HG03066 (cell line): Measurements from ENCODE around the gene PGAP3.

Experiments
- ATAC-seq: cut with Tn5 transposase; IDR thresholded peaks from one replicate; pipeline ENCODE4 v1.9.1; 2021; ENCODE audit warnings: low read depth; ENCODE audit not compliant: unreplicated experiment

PGAP3 gene

DNA sequence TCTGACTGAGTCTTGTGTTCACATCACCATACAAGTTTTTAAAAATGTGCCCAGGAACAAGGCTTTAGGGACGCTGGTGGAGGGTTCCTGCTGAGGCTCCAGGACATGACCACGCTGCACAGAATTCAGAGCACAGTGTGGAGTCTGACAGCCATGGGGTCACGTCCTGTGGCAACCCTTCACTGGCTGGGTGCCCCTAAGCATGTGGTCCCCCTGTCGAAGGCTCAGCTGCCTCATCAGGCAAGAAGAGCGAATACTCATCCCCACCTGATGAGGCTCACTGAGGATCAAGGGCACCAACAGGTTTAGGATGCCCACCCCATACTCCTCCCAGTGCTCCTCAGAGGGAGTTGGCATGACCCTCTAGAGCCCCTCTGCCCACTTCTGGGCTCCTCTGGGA, 13.7 kb downstream of the PGAP3 start:
- no peak for ATAC-seq

DNA sequence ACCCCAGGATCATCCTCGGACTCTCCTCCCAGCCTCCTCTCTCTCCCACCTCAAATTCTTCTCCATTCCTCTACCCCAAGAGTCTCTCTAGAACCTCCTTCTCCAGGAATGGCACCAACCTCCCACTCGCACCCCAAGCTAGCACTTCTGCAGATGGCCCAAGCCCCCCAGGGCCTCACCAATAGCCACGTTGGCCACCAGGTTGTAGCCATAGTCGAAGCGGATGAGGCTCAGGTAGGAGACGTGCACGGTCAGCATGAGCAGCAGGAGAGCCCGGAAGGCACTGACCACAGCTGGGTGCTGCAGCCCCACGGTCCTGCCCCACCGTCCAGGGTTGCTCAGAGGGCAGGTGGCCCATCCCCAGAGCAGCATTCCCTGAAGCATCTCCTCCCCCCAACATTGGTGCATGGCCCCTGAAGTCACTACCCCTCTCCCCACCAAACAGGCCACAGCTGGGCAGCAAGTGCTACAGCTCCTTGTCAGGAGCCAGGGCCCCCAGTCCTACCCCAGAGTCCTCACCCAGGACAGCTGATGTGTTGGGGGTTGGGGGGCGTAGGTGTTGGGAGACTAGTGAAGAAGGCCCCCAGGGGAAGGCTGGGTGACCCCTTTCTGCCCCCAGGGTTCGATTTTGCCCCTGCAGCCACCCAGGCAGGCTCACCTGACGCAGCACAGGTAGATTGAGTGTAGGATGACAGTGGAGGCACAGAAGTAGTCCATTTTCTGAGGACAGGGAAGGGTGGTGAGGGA, 14.3 kb downstream of the PGAP3 start:
- ATAC-seq = no peak

DNA sequence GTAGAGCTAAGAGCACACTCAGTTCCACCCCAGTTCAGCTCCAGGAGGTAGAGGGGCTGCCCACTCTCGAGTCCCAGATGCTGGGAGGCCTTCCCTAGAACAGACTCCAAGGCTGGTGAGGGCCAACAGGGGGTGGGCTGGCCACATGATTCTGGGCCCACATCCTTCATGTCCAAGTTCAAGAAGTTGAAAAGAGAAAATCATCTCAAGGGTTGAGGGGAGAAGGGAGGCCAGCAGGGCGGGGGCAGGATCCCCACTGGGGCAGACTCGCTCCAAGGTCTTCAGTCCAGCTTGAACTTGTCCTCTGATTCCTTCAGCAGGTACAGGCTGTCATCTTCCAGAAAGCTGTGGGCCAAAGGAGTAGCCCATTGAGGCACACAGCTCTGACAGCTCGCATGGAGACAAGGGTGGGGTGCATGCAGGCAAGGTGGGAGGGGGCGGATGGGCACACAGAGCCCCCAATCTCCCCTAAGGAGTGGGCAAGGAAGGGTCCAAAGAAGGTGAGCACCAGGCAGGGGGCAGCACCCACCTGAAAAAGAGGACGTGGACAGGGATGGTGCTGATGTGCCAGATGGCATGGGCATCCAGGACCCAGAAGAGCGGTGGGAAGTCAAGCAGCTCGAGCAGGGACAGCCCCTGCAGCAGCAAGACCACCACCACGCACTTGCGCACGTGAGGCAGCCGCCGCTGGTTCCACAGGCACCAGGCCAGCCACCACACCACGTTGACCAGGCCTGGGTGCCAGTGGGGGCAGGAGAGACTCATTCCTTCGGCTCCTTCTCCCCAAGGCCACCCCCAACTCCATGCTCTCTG, 15.1 kb downstream of the PGAP3 start:
- ATAC-seq = no peak

DNA sequence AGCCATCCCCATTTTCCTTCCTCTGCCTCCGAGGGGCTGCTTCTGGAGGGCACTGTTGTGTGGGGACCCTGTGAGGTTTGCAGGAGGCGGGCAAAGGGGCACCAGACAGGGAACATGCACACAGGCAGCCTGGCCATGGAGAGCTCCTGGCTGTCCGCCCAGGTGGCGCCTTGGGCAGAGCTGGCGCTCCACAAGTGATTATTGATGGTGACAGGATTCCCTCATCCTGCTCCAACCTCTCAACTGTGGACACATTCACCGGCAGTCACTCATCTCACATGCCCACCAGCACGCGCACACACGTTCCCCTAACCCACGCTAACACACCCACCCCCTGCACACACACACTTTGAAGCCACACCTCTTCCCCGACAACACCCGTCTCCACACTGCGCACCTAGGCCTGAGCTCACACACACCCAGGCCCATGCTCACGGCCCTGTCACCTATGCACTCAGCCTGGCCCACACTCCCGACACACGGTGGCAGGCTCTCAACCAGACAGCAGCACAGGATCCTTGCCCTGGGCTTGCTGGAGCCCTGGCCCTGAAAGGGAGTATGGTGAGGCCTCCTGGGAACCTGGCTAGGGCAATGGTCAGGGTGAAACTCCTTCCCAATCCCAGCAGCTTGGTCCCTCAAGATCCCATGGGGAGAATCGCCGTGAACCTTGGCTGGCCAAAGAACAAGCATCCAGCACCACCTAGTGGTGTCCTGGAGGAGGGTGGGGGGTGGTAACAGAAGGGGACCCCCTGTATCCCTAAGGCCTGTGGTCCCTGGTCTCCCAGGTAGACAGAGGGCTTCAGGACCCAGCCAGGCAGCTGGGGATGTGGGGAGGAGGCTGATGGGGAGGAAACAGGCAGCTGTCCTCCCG, 16.0 kb downstream of the PGAP3 start:
- ATAC-seq = no peak

DNA sequence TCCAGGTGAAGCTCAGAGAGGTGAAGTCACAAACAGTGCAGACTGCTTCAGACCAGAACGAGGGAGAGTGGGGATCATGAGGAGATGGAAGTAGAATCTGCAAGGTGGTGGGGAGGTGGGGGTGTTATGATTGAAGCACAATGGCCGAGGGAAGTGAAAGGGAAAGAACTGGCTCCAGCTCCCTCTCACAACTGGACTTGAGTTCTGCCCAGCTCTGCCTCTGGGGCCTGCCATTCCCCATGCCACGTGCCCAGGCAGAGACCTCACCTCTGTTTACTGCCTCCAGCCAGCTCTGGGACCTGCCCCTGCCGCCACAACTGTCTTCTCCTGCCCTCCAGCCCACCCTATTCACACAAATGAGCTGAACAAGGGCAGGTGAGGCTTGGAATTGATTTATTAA, 17.1 kb downstream of the PGAP3 start:
- no peak for ATAC-seq

DNA sequence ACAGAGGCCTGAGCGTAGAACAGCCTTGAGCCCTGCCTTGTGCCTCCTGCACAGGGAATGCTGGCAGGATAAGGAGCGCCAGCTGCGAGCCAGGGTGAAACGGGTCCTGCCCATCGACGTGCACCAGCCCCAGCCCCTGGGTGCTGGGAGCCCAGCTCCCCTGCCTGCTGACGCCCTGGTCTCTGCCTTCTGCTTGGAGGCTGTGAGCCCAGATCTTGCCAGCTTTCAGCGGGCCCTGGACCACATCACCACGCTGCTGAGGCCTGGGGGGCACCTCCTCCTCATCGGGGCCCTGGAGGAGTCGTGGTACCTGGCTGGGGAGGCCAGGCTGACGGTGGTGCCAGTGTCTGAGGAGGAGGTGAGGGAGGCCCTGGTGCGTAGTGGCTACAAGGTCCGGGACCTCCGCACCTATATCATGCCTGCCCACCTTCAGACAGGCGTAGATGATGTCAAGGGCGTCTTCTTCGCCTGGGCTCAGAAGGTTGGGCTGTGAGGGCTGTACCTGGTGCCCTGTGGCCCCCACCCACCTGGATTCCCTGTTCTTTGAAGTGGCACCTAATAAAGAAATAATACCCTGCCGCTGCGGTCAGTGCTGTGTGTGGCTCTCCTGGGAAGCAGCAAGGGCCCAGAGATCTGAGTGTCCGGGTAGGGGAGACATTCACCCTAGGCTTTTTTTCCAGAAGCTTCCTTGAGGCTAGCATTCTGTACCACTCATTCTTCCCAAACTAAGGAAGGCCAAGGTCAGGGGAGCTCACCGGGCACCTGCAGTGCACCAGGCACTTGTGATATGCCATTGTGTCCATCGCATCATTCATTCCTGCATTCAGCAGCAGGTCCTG, 17.7 kb downstream of the PGAP3 start:
- no peak for ATAC-seq

DNA sequence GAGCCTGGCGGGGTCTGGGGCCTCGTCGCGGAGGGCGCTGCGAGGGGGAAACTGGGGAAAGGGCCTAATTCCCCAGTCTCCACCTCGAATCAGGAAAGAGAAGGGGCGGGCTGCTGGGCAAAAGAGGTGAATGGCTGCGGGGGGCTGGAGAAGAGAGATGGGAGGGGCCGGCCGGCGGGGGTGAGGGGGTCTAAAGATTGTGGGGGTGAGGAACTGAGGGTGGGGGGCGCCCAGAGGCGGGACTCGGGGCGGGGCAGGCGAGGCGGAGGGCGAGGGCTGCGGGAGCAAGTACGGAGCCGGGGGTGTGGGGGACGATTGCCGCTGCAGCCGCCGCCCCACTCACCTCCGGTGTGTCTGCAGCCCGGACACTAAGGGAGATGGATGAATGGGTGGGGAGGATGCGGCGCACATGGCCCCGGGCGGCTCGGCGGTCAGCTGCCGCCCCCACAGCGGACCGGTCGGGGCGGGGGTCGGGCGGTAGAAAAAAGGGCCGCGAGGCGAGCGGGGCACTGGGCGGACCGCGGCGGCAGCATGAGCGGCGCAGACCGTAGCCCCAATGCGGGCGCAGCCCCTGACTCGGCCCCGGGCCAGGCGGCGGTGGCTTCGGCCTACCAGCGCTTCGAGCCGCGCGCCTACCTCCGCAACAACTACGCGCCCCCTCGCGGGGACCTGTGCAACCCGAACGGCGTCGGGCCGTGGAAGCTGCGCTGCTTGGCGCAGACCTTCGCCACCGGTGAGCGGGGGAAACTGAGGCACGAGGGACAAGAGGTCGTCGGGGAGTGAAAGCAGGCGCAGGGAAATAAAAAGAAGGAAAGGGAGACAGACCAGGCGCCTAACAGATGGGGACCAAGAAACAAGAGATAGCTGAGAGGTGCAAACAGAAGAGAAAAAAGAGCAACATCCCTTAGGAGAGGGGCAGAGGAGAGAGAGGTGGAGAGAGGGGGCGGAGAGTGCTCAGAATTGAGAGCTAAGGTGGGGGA, 19.6 kb downstream of the PGAP3 start, which contains the start of gene PNMT:
TSS of gene PNMT (plus strand) at position 509 of the 980 bp plus-strand sequence. CDS start at position 532, 23 bp downstream.
- no peak for ATAC-seq

DNA sequence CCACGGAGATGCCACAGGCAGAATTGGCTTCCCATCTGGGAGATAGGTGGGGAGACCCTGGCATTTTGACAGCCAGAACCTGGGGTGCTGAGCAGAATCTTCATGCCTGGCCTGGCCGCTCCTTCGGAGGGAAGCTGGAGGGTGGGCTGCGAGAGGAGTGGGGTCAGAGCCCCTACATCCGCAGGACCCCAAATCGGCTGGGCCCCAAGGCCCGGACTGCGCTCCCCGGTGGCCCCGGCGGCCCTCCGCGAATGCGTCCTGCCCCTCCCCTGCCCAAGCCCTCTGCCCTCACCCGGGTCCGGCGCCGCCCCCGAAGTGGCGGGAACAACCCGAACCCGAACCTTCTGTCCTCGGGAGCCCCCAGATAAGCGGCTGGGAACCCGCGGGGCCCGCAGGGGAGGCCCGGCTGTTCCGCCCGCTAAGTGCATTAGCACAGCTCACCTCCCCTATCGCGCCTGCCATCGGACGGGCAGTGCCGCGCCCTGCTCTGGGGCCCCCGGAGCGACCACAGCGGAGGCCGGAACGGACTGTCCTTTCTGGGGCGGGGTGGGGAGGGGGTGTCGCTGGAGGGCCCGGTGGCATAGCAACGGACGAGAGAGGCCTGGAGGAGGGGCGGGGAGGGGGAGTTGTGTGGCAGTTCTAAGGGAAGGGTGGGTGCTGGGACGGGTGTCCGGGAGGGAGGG, 20.5 kb downstream of the PGAP3 start:
- ATAC-seq = no peak

DNA sequence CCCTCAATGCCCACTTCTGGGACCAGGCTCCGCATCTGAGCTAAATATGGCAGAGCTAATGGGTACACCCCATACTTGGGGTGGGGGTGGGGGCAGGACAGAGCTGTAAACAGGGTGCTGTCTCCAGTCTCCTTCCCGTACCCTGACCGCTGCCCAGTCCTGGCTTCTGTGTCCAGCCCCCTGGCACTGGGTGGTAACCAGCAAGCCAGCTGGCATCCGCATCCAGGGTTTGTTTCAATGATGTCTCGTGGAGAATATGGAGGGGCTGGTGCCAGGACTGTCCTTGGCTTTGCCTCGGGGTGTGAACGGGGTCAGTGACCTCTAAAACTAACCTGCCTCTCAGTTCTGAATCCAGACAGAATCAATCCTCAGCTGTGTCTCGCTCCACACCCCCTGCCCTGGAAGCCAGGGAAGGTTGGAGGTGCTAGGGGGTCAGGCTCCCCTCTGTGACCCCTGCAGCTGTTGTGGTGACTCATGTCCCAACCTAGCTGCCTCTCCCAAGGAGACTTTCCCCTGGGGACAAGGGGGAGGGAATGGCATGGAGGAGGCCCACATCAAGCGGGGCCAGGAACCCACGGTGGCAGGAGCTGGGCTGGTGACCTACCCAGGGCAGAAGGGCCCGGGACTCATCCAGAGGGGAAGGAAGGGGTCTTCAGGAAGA, 21.1 kb downstream of the PGAP3 start:
- no peak for ATAC-seq

DNA sequence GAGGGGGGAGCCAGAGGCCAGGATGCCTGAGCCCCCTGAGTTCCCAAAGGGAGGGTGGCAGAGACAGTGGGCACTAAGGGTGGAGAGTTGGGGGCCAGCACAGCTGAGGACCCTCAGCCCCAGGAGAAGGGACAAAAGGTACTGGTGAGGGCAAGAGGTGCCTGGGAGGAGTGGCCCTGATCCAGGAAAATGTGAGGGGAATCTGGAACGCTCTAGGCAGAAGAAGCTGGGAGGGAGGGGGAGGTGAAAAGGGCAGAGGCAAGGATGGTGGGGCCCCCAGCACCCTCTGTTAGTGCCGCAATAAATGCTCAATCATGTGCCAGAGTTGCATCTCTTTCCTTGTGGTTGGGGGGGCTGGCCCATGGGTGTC, 21.6 kb downstream of the PGAP3 start:
- ATAC-seq = no peak

DNA sequence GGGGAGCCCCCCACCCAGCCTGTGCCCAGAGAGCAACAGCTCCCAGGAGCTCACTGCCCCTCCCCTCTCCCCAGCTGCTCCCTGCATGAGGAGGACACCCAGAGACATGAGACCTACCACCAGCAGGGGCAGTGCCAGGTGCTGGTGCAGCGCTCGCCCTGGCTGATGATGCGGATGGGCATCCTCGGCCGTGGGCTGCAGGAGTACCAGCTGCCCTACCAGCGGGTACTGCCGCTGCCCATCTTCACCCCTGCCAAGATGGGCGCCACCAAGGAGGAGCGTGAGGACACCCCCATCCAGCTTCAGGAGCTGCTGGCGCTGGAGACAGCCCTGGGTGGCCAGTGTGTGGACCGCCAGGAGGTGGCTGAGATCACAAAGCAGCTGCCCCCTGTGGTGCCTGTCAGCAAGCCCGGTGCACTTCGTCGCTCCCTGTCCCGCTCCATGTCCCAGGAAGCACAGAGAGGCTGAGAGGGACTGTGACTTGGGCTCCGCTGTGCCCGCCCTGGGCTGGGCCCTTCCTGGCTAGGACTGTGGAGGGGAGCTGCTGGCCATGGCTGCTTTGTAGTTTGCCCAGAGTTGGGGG, 22.1 kb downstream of the PGAP3 start:
- no peak for ATAC-seq

DNA sequence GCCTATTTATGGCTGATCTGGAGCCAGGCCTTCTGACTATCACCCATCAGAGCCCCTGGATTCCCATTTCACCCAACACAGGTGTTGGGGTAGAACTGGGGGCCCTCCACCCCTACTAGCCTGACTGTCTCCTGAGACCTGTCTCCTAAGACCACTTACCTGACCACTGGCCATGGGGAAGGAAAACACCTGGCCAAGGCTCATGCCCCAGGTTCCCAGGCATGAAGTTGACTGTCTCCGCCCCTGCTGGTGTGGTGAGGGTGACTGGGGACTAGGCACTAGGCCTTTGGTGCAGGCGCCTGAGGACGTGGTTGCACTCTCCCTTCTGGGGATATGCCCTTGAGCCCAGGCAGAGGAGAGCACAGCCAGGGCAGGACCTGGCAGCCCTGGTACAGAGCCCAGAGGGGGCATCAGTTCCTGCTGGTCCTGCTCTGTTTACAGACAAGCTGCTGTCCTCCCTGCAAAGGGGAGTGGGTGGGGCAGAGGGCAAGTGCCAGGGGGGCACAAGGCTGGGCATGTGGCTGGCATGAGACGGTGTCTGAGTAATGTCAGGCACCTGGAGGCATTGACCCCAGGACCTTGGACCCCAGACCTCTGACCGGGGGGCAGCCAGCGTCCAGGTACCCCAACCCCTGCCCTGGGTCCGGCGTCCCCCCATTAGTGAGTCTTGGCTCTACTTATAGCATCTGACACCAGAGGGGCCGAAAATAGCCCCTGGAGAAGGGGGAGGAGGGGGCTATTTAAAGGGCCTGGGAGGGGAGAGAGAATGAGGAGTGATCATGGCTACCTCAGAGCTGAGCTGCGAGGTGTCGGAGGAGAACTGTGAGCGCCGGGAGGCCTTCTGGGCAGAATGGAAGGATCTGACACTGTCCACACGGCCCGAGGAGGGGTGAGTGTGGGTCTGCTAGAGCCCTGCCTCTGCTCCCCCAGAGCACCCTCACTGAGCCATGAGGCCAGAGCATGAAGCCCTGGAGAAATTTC, 23.0 kb downstream of the PGAP3 start, which contains the start of gene TCAP:
TSS of gene TCAP (plus strand) at position 769 of the 981 bp plus-strand sequence. CDS start at position 780, 11 bp downstream.
- ATAC-seq = no peak

DNA sequence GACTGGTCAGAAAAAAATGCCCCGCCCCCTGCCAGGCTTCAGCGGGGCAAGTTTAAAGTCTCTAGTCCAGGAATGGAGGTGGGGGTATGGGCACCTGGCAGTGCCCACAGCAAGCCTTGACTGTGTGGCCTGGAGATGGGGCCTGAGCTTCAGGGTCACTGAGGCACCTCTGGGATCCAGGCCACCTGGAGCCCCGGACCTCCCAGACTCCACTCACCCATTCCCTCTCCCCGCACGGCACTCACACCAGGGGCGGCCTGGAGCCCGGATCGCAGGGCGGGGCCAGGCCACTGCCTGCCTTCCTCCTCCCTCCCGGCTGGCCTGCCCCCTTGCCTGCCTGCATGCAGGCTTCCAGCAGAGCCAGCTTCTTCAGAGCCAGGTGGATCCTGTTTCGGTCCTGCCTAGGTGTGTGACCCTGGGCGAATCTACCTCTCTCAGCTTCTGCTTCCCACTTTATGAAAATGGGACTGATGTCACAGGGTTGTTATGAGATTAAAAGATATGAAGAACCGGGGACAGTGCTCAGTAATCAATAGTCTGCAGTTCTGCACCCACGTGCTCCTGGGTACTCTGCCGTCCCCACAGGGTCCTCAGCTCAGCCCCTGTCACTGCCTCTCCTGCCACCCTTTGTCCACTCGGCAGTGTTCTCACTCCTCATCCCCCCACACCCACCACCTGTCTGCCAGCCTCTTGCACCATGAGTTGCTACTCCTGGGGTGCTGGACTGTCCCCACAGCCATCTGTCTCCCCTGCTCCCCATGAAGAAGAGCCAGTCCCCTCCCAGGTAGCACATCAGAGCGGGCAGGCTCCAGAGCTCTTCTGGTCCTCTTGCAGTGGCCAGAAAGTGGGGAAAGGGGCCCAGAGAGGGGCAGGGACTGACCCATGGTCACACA, 23.9 kb downstream of the PGAP3 start:
- ATAC-seq = no peak

DNA sequence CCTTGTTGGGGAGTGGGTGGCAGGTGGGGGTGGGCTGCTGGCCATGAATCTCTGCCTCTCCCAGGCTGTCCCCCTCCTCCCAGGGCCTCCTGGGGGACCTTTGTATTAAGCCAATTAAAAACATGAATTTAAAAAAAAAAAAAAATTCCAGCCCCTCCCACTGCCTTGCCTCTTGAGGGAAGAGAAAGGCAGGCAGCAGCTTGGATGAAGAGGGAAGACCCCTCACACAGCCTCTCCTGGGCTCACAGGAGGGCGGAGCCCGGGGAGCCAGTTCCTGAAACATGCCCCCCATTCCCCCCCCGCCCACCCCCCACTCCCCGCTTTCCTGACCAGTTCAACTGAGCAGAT, 24.5 kb downstream of the PGAP3 start:
- ATAC-seq = no peak

DNA sequence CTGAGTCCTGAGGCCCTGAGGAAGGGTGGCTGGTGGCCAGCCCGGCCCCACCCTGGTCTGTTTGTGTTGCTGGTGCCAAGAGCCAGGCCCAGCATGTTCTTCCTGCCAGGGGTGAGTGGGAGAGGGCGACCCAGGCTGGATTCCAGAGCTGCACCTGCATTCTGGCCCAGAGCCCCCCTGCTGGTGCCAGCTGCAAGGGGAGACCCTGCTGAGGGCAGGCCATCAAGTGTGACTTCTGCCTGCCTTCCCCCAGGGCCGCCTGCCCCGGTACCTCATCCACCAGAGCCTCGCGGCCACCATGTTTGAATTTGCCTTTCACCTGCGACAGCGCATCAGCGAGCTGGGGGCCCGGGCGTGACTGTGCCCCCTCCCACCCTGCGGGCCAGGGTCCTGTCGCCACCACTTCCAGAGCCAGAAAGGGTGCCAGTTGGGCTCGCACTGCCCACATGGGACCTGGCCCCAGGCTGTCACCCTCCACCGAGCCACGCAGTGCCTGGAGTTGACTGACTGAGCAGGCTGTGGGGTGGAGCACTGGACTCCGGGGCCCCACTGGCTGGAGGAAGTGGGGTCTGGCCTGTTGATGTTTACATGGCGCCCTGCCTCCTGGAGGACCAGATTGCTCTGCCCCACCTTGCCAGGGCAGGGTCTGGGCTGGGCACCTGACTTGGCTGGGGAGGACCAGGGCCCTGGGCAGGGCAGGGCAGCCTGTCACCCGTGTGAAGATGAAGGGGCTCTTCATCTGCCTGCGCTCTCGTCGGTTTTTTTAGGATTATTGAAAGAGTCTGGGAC, 25.1 kb downstream of the PGAP3 start:
- ATAC-seq = no peak
